Measurements from ENCODE around the gene RAB36.

DNA sequence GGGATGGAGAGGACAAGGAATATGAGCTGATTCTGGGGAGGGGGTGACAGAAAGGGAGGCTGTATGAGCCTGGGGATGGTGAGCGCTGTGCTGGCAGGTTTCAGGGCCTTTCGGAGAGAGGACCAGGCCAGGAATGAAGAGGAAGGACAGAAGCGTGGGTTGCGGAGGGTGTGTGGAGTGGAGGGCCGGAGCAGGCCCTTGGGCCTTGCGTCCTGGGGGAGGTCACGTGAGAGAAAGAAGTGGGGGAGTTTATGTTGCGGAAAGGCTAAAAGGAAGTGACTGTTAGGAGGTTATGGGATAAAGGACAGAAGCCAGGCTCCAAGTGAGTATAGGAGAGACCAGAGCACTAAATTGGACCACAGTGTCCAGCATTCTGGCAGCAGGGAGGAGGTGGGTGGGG is 52.6 kb downstream of the RAB36 start:
- TF ChIP-seq, protein P1, sequence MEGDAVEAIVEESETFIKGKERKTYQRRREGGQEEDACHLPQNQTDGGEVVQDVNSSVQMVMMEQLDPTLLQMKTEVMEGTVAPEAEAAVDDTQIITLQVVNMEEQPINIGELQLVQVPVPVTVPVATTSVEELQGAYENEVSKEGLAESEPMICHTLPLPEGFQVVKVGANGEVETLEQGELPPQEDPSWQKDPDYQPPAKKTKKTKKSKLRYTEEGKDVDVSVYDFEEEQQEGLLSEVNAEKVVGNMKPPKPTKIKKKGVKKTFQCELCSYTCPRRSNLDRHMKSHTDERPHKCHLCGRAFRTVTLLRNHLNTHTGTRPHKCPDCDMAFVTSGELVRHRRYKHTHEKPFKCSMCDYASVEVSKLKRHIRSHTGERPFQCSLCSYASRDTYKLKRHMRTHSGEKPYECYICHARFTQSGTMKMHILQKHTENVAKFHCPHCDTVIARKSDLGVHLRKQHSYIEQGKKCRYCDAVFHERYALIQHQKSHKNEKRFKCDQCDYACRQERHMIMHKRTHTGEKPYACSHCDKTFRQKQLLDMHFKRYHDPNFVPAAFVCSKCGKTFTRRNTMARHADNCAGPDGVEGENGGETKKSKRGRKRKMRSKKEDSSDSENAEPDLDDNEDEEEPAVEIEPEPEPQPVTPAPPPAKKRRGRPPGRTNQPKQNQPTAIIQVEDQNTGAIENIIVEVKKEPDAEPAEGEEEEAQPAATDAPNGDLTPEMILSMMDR (IDR thresholded peaks at IDR 0.05) = no peak
- no peak for TF ChIP-seq POLR2A (IDR thresholded peaks at IDR 0.05)
